Measurements from ENCODE around the gene OR51B4.
"Not testable (repeated sequence)": the region's sequence is repeated elsewhere in the genome, so short reads cannot be mapped to it uniquely, and the experiment has no call there.

Gene OR51B4

DNA sequence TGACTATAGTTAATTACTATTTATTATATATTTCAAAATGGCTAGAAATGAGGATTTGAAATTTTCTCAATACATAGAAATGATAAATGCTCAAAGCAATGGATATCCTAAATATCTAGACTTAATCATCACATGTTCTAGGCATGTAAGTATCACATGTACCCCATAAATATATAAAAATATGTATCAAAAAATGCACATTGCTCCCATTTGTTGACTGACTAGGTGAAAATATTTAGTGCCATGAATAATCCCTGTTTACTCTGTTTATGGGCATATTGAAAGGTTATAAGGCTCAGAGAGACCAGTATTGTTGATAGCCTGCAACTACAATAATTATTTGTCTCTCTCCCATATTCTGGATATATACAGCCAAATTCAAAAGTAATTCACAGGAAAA is 35.1 kb downstream of the OR51B4 start:
- no peak for DNase-seq (ENCODE audit: low spot score)
- TF ChIP-seq, protein P1, sequence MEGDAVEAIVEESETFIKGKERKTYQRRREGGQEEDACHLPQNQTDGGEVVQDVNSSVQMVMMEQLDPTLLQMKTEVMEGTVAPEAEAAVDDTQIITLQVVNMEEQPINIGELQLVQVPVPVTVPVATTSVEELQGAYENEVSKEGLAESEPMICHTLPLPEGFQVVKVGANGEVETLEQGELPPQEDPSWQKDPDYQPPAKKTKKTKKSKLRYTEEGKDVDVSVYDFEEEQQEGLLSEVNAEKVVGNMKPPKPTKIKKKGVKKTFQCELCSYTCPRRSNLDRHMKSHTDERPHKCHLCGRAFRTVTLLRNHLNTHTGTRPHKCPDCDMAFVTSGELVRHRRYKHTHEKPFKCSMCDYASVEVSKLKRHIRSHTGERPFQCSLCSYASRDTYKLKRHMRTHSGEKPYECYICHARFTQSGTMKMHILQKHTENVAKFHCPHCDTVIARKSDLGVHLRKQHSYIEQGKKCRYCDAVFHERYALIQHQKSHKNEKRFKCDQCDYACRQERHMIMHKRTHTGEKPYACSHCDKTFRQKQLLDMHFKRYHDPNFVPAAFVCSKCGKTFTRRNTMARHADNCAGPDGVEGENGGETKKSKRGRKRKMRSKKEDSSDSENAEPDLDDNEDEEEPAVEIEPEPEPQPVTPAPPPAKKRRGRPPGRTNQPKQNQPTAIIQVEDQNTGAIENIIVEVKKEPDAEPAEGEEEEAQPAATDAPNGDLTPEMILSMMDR (IDR thresholded peaks at IDR 0.05; ENCODE audit: borderline replicate concordance, control extremely low read depth, extremely low read depth, insufficient read depth, missing control alignments) = no peak
- in situ Hi-C loops (cut with MboI; ENCODE audit: low sequenced_read_pairs, unreplicated experiment) = no loop called here

DNA sequence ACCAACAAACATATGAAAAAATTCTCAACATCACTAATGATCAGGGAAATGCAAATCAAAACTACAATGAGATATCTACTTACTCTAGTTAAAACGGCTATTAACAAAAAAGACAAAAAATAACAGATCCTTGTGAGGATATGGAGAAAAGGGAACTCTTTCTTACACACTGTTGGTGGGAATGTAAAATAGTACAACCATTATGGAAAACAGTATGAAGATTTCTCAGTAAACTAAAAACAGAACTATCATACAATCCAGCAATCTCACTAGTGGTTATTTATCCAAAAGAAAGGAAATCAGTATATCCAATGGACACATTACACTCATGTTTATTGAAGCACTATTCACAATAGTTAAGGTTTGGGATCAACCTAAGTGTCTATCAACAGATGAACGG is 35.9 kb downstream of the OR51B4 start:
- TF ChIP-seq, protein P1 (IDR thresholded peaks at IDR 0.05; ENCODE audit: borderline replicate concordance, control extremely low read depth, extremely low read depth, insufficient read depth, missing control alignments) = no peak
- no peak for DNase-seq (ENCODE audit: low spot score)
- in situ Hi-C loops (cut with MboI; ENCODE audit: low sequenced_read_pairs, unreplicated experiment) = no loop called here

DNA sequence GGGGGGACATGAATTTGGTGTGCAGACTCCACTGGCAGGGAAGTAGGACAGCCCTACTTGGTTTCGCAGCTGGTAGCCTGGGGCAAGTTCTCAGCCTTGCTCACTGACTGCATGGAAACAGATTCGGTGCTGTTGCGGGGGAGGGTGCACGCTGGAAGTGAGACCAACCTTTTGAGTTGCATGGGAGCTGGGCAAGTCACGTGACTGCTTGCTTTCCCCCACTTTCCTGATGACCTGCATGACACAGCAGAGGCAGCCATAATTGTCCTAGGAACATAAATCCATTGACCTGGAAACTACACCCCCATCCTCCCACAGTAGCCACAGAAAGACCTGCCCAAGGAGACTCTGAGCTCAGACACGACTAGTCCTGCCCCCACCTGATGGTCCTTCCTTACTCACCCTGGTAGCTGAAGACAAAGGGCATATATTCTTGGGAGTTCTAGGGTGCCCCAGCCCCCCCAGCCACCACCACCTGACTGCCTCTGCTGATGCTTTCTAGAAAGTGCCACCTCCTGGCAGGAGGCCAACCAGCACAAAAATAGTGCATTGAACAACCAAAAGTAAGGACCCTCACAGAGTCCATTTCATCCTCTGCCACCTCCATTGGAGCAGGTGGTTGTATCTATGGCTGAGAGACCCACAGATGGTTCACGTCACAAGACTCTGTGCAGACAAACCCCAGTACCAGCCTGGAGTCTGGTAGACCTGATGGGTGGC is 43.0 kb downstream of the OR51B4 start:
- in situ Hi-C loops (cut with MboI; ENCODE audit: low sequenced_read_pairs, unreplicated experiment) = no loop called here
- DNase-seq (ENCODE audit: low spot score) = no peak
- TF ChIP-seq, protein P1 (IDR thresholded peaks at IDR 0.05; ENCODE audit: borderline replicate concordance, control extremely low read depth, extremely low read depth, insufficient read depth, missing control alignments) = no peak

DNA sequence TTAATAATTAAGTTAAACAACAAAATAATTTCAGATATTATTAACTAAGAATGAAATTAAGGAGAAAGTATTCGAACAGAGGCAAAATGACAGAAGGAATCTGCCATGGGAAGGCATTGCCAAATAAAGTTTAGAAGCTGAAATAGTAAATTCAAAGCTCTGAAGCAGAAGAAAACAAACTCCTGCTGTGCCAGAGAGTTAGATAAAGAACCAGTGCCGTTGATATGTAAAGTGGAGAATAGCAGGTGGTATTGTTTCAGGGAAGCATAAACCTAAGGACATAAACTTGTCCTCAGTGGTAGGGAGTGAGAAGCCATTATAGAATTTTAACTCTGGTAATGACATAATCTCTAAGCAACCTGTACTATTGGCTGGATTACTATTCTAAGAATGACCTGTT is 44.5 kb downstream of the OR51B4 start:
- no peak for DNase-seq (ENCODE audit: low spot score)
- in situ Hi-C loops (cut with MboI; ENCODE audit: low sequenced_read_pairs, unreplicated experiment) = no loop called here

DNA sequence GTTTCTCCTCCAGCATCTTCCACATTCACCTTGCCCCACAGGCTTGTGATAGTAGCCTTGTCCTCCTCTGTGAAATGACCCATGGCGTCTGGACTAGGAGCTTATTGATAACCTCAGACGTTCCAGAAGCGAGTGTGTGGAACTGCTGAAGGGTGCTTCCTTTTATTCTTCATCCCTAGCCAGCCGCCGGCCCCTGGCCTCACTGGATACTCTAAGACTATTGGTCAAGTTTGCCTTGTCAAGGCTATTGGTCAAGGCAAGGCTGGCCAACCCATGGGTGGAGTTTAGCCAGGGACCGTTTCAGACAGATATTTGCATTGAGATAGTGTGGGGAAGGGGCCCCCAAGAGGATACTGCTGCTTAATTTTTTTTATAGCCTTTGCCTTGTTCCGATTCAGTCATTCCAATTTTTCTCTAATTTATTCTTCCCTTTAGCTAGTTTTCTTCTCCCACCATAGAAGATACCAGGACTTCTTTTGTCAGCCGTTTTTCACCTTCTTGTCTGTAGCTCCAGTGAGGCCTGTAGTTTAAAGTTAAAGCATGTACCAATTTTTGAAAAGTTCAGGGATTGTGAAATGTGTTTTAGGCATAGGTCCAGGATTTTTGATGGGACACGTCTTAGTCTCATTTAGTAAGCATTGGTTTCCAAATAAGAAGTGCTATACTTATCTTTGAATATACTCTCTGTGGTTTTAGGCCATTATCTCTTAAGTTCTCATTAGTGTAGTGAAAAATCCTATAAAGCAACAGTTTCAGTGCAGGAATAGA is 46.9 kb downstream of the OR51B4 start, which contains the start of gene HBG2:
TSS of gene HBG2 (minus strand) at position 136 of the 768 bp plus-strand sequence. CDS start at position 83, 53 bp downstream.
- DNase-seq (ENCODE audit: low spot score); in situ Hi-C loops (cut with MboI; ENCODE audit: low sequenced_read_pairs, unreplicated experiment): not testable (repeated sequence)

More for the DNA sequence above, 44.5 kb downstream of the OR51B4 start:
- TF ChIP-seq, protein P1 (IDR thresholded peaks at IDR 0.05; ENCODE audit: borderline replicate concordance, control extremely low read depth, extremely low read depth, insufficient read depth, missing control alignments) = no peak

DNA sequence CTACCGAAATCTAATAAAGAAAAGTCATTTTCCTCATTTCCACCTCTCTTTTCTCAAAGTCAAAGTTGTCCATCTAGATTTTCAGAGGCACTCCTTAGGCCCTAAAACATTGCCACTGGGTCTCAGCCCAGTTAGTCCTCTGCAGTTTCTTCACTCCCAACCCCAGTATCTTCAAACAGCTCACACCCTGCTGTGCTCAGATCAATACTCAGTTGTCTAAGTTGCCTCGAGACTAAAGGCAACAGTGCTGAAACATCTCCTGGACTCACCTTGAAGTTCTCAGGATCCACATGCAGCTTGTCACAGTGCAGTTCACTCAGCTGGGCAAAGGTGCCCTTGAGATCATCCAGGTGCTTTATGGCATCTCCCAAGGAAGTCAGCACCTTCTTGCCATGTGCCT is 47.7 kb downstream of the OR51B4 start:
- DNase-seq (ENCODE audit: low spot score); in situ Hi-C loops (cut with MboI; ENCODE audit: low sequenced_read_pairs, unreplicated experiment): not testable (repeated sequence)

DNA sequence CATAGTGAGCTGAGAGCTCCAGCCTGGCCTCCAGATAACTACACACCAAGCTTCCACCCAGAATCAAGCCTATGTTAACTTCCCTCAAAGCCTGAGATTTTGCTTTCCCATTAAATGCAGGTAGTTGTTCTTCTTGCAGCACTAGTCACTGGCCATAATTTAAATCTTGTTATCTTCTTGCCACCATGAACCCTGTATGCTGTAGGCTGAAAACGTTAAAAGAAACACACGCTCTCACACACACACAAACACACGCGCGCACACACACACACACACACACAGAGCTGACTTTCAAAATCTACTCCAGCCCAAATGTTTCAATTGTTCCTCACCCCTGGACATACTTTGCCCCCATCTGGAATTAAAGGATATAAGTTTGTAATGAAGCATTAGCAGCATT is 48.3 kb downstream of the OR51B4 start:
- in situ Hi-C loops (cut with MboI; ENCODE audit: low sequenced_read_pairs, unreplicated experiment); DNase-seq (ENCODE audit: low spot score): not testable (repeated sequence)

DNA sequence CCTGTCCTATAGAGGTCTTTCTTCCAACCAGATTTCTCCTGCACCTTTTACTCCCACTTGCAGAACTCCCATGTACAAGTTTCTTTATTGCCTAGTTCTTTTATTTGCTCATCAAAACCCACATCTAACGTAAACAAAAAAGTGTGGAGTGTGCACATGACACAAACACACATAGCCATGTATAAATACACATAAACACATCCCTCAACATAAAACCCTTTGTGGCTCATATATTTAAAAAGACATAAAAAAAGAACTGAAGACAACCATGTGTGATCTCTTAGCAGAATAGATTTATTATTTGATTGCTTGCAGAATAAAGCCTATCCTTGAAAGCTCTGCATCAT is 48.9 kb downstream of the OR51B4 start:
- TF ChIP-seq, protein P1 (IDR thresholded peaks at IDR 0.05; ENCODE audit: borderline replicate concordance, control extremely low read depth, extremely low read depth, insufficient read depth, missing control alignments) = no peak
- in situ Hi-C loops (cut with MboI; ENCODE audit: low sequenced_read_pairs, unreplicated experiment) = no loop called here
- no peak for DNase-seq (ENCODE audit: low spot score)

All from GM13976 (cell line).